SJCRH30 (cell line): ENCODE data around the gene GAL. TPM values are rescaled to one million over a fixed set of nuclear protein-coding genes. Genes with fewer than 3 reads are reported as not detected.
"Not testable (repeated sequence)": the region's sequence is repeated elsewhere in the genome, so short reads cannot be mapped to it uniquely, and the experiment has no call there.

Experiments
- DNase-seq, 2 experiments: peaks; one replicate each; pipeline ENCODE4 v3.0.0-alpha.2; 2015 to 2020
- H3K27ac ChIP-seq: fragments of 250-450 bp; sonication (Bioruptor Pico); 2 replicates; pipeline ENCODE4 v1.5.1; 2020; ENCODE audit warnings: mild to moderate bottlenecking, moderate library complexity
- H3K27me3 ChIP-seq: fragments of 250-450 bp; sonication (Bioruptor Pico); 2 replicates; pipeline ENCODE4 v1.5.1; 2020; ENCODE audit warnings: mild to moderate bottlenecking, moderate library complexity
- H3K36me3 ChIP-seq: fragments of 250-450 bp; sonication (Bioruptor Pico); 2 replicates; pipeline ENCODE4 v1.5.1; 2020; ENCODE audit warnings: mild to moderate bottlenecking, moderate library complexity
- H3K4me1 ChIP-seq: fragments of 250-450 bp; sonication (Bioruptor Pico); 2 replicates; pipeline ENCODE4 v1.5.1; 2020; ENCODE audit warnings: mild to moderate bottlenecking, moderate library complexity
- H3K4me3 ChIP-seq: fragments of 250-450 bp; sonication (Bioruptor Pico); 2 replicates; pipeline ENCODE4 v1.5.1; 2020; ENCODE audit warnings: mild to moderate bottlenecking, moderate library complexity
- H3K9me3 ChIP-seq: fragments of 250-450 bp; sonication (Bioruptor Pico); replicated peaks from 2 replicates; pipeline ENCODE4 v1.5.1; 2020; ENCODE audit warnings: mild to moderate bottlenecking, moderate library complexity
- total RNA-seq: library from RNA; depleted of rRNA; stranded (reverse); fragments of >200 nt; shearing (Covaris generic); gene quantifications from 2 replicates; pipeline ENCODE4 v1.2.3, GENCODE V29; 2014; rRNA removed

The GAL gene
- total RNA-seq: not detected in 2 replicates

GRCh38 chr11:68684385-68685356 is at the start of gene GAL:
Gene GAL (plus strand): TSS chr11:68684544. CDS start chr11:68684924, 380 bp downstream.
- Histone ChIP-seq H3K36me3 (no peaks in the 10 kb centered on the region), H3K27me3 (no peaks in the 10 kb centered on the region), H3K4me1 (no peaks in the 10 kb centered on the region), H3K4me3 (no peak within 1 kb of the TSS), H3K9me3 (no peaks in the 10 kb centered on the region), H3K27ac (no peak within 1 kb of the TSS)
- no peak for DNase-seq

- not testable (repeated sequence) for H3K36me3 ChIP-seq, DNase-seq, H3K4me1 ChIP-seq, H3K4me3 ChIP-seq, H3K27me3 ChIP-seq, H3K9me3 ChIP-seq, H3K27ac ChIP-seq
These were observed 49.7 kb upstream of the GAL start for GRCh38 chr11:68634606-68635005.

GRCh38 chr11:68635172-68635571 is 49.2 kb upstream of the GAL start:
- H3K9me3 ChIP-seq, H3K4me1 ChIP-seq, H3K4me3 ChIP-seq, H3K36me3 ChIP-seq, H3K27me3 ChIP-seq, DNase-seq, H3K27ac ChIP-seq: not testable (repeated sequence)

- DNase-seq, H3K27ac ChIP-seq, H3K9me3 ChIP-seq, H3K36me3 ChIP-seq, H3K27me3 ChIP-seq, H3K4me3 ChIP-seq, H3K4me1 ChIP-seq: not testable (repeated sequence)
These were observed 48.5 kb upstream of the GAL start for GRCh38 chr11:68635883-68636282.

- not testable (repeated sequence) for H3K27ac ChIP-seq, H3K4me3 ChIP-seq, H3K36me3 ChIP-seq, H3K27me3 ChIP-seq, H3K4me1 ChIP-seq, H3K9me3 ChIP-seq, DNase-seq
These were observed 45.0 kb upstream of the GAL start for GRCh38 chr11:68639322-68639721.

- Histone ChIP-seq H3K27me3 (no peaks in the 10 kb centered on the region), H3K9me3 (no peaks in the 10 kb centered on the region), H3K4me3 (no peak overlapping the region), H3K36me3 (no peaks in the 10 kb centered on the region), H3K27ac (no peak overlapping the region), H3K4me1 (no peaks in the 10 kb centered on the region)
- DNase-seq: no peak
These were observed 42.5 kb upstream of the GAL start for GRCh38 chr11:68641880-68642279.

GRCh38 chr11:68643585-68643984 is 40.8 kb upstream of the GAL start:
- H3K27me3 ChIP-seq: peaks cover under 1% of the 10 kb centered on the region; the same call in 1 of the 2 replicates

GRCh38 chr11:68646832-68647231 is 37.5 kb upstream of the GAL start:
- Histone ChIP-seq H3K4me3 (no peak overlapping the region), H3K4me1 (no peaks in the 10 kb centered on the region), H3K9me3 (no peaks in the 10 kb centered on the region), H3K27ac (no peak overlapping the region), H3K36me3 (no peaks in the 10 kb centered on the region), H3K27me3 (peaks cover 14% of the 10 kb centered on the region; the same call in 1 of the 2 replicates)
- DNase-seq: no peak

More at GRCh38 chr11:68643585-68643984, 40.8 kb upstream of the GAL start:
- H3K4me1 ChIP-seq: no peaks in the 10 kb centered on the region
- H3K27ac ChIP-seq: no peak overlapping the region
- DNase-seq: peak in 1 of 2 experiments; percentile 12
- no peak overlapping the region for H3K4me3 ChIP-seq
- H3K9me3 ChIP-seq: no peaks in the 10 kb centered on the region
- H3K36me3 ChIP-seq: no peaks in the 10 kb centered on the region

GRCh38 chr11:68649851-68650555 is 34.3 kb upstream of the GAL start:
- Histone ChIP-seq H3K36me3 (no peaks in the 10 kb centered on the region), H3K4me3 (no peak overlapping the region), H3K4me1 (no peaks in the 10 kb centered on the region), H3K27me3 (peaks cover 14% of the 10 kb centered on the region; the same call in 1 of the 2 replicates), H3K27ac (no peak overlapping the region), H3K9me3 (no peaks in the 10 kb centered on the region)
- no peak for DNase-seq

GRCh38 chr11:68650801-68651200 is 33.5 kb upstream of the GAL start:
- no peak overlapping the region for H3K27ac ChIP-seq
- no peak overlapping the region for H3K4me3 ChIP-seq
- H3K9me3 ChIP-seq: no peaks in the 10 kb centered on the region
- no peak for DNase-seq
- H3K27me3 ChIP-seq: peaks cover 14% of the 10 kb centered on the region; the same call in 1 of the 2 replicates
- H3K4me1 ChIP-seq: no peaks in the 10 kb centered on the region
- no peaks in the 10 kb centered on the region for H3K36me3 ChIP-seq

- Histone ChIP-seq H3K4me3 (no peak overlapping the region), H3K9me3 (no peaks in the 10 kb centered on the region), H3K36me3 (no peaks in the 10 kb centered on the region), H3K4me1 (no peaks in the 10 kb centered on the region), H3K27ac (no peak overlapping the region), H3K27me3 (peaks cover 14% of the 10 kb centered on the region; the same call in 1 of the 2 replicates)
- no peak for DNase-seq
These were observed 32.9 kb upstream of the GAL start for GRCh38 chr11:68651208-68651984.

- Histone ChIP-seq H3K27ac (no peak overlapping the region), H3K36me3 (no peaks in the 10 kb centered on the region), H3K4me3 (no peak overlapping the region), H3K9me3 (no peaks in the 10 kb centered on the region), H3K4me1 (no peaks in the 10 kb centered on the region), H3K27me3 (peaks cover 14% of the 10 kb centered on the region; the same call in 1 of the 2 replicates)
- DNase-seq: no peak
These were observed 32.2 kb upstream of the GAL start for GRCh38 chr11:68651985-68652682.

GRCh38 chr11:68652683-68653156 is 31.6 kb upstream of the GAL start:
- no peak overlapping the region for H3K27ac ChIP-seq

More at GRCh38 chr11:68652683-68653156, 31.6 kb upstream of the GAL start:
- Histone ChIP-seq H3K27me3 (peaks cover 14% of the 10 kb centered on the region; the same call in 1 of the 2 replicates), H3K9me3 (no peaks in the 10 kb centered on the region), H3K4me3 (no peak overlapping the region), H3K36me3 (no peaks in the 10 kb centered on the region), H3K4me1 (no peaks in the 10 kb centered on the region)
- no peak for DNase-seq
